Hepatocyte (in vitro differentiated cells): Measurements from ENCODE around the gene ZNF687. TPM values are rescaled to one million over a fixed set of nuclear protein-coding genes. Genes with fewer than 3 reads are reported as not detected.

Experiments
- DNase-seq: peaks from one replicate; pipeline ENCODE4 v3.0.0-alpha.2; 2016; ENCODE audit warnings: low spot score
- H2AFZ ChIP-seq: fragments of 200-600 bp; sonication (generic); 2 replicates; pipeline ENCODE4 v1.6.0; 2016; ENCODE audit warnings: antibody characterized with exemption, mild to moderate bottlenecking
- H3K27ac ChIP-seq: fragments of 200-600 bp; sonication (generic); 2 replicates; pipeline ENCODE4 v1.5.1; 2016; ENCODE audit warnings: mild to moderate bottlenecking
- H3K27me3 ChIP-seq: fragments of 200-600 bp; sonication (generic); 2 replicates; pipeline ENCODE4 v1.6.1; 2016
- H3K36me3 ChIP-seq: fragments of 200-600 bp; sonication (generic); replicated peaks from 2 replicates; pipeline ENCODE4 v1.5.1; 2016; ENCODE audit warnings: low read depth; ENCODE audit not compliant: insufficient read depth
- H3K4me1 ChIP-seq: fragments of 200-600 bp; sonication (generic); 2 replicates; pipeline ENCODE4 v1.5.1; 2016; ENCODE audit warnings: mild to moderate bottlenecking, moderate library complexity; ENCODE audit not compliant: insufficient read depth
- H3K4me2 ChIP-seq: fragments of 200-600 bp; sonication (generic); 2 replicates; pipeline ENCODE4 v1.6.0; 2016
- H3K4me3 ChIP-seq: fragments of 200-600 bp; sonication (generic); 2 replicates; pipeline ENCODE4 v1.5.1; 2016; ENCODE audit warnings: mild to moderate bottlenecking
- H3K79me2 ChIP-seq: fragments of 200-600 bp; sonication (generic); 2 replicates; pipeline ENCODE4 v1.6.0; 2017; ENCODE audit warnings: mild to moderate bottlenecking
- H3K9me2 ChIP-seq: fragments of 200-600 bp; sonication (generic); replicated peaks from 2 replicates; pipeline ENCODE4 v1.6.0; 2017; ENCODE audit warnings: mild to moderate bottlenecking; ENCODE audit not compliant: insufficient read depth
- H3K9me3 ChIP-seq: fragments of 200-600 bp; sonication (generic); 2 replicates; pipeline ENCODE4 v1.5.1; 2016; ENCODE audit warnings: low read depth, mild to moderate bottlenecking
- H4K20me1 ChIP-seq: fragments of 200-600 bp; sonication (generic); 2 replicates; pipeline ENCODE4 v1.6.0; 2016; ENCODE audit warnings: mild to moderate bottlenecking; ENCODE audit not compliant: insufficient read depth, poor library complexity, severe bottlenecking
- EZH2 ChIP-seq: fragments of 200-600 bp; sonication (generic); IDR thresholded peaks from 2 replicates; pipeline ENCODE4 v1.6.1; 2016; ENCODE audit warnings: antibody characterized with exemption, mild to moderate bottlenecking, borderline replicate concordance
- EZH2phosphoT487 ChIP-seq: fragments of 200-600 bp; sonication (generic); IDR thresholded peaks from one replicate; pipeline ENCODE4 v1.6.1; 2018; ENCODE audit warnings: antibody characterized with exemption, mild to moderate bottlenecking, low read depth, moderate library complexity; ENCODE audit not compliant: unreplicated experiment, severe bottlenecking
- WGBS: methylation state at CpG from one replicate; pipeline ENCODE4 v1.1.6; 2016; ENCODE audit warnings: low lambda C conversion rate; ENCODE audit errors: missing lambda C conversion rate; 5-methylcytosine and 5-hydroxymethylcytosine counted together
- polyA plus RNA-seq: library from polyadenylated mRNA; unstranded; fragments of >200 nt; fragmentation: Nextera tagmentation; extraction: Ambion mirVana; gene quantifications from 2 replicates; pipeline ENCODE4 v1.2.1, GENCODE V29; 2016
- total RNA-seq: library from RNA; depleted of rRNA; stranded (reverse); fragments of >200 nt; gene quantifications from 2 replicates; pipeline ENCODE4 v1.2.3, GENCODE V29; 2014
- TF ChIP-seq, protein P1 (sequence below): fragments of 200-600 bp; sonication (generic); IDR thresholded peaks from 2 replicates; pipeline ENCODE4 v1.5.1; 2016; ENCODE audit warnings: antibody characterized with exemption, mild to moderate bottlenecking; ENCODE audit not compliant: poor library complexity

The ZNF687 gene
- total and polyA plus RNA-seq, 2 experiments from 2014 or later: 3.6 to 19.9 TPM

DNA sequence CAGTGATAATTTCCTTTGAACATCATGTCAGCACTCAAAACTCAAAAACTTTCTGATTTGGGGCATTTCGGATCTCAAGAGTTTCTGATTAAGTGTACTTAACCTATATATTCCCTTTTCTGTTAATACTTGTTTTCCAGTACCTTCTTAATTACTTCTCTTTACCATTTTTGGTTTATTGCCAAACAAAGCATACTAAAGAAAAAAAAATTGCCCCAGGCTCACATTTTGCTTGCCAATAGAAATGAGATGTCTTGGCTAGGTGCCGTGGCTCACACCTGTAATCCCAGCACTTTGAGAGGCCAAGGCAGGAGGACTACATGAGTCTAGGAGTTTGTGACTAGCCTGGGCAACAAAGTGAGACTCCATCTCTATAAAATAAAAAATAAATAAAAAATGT, 22.7 kb upstream of the ZNF687 start:
- Histone ChIP-seq H3K9me3 (no peaks in the 10 kb centered on the region), H3K9me2 (no peaks in the 10 kb centered on the region), H3K4me3 (no peak overlapping the region), H3K27ac (no peak overlapping the region), H3K79me2 (peaks cover 68% of the 10 kb centered on the region), H3K4me1 (no peaks in the 10 kb centered on the region), H3K27me3 (no peaks in the 10 kb centered on the region), H2AFZ (no peak overlapping the region), H3K4me2 (no peak overlapping the region), H4K20me1 (no peaks in the 10 kb centered on the region), H3K36me3 (no peaks in the 10 kb centered on the region)
- TF ChIP-seq EZH2phosphoT487: no peak
- TF ChIP-seq, protein P1, sequence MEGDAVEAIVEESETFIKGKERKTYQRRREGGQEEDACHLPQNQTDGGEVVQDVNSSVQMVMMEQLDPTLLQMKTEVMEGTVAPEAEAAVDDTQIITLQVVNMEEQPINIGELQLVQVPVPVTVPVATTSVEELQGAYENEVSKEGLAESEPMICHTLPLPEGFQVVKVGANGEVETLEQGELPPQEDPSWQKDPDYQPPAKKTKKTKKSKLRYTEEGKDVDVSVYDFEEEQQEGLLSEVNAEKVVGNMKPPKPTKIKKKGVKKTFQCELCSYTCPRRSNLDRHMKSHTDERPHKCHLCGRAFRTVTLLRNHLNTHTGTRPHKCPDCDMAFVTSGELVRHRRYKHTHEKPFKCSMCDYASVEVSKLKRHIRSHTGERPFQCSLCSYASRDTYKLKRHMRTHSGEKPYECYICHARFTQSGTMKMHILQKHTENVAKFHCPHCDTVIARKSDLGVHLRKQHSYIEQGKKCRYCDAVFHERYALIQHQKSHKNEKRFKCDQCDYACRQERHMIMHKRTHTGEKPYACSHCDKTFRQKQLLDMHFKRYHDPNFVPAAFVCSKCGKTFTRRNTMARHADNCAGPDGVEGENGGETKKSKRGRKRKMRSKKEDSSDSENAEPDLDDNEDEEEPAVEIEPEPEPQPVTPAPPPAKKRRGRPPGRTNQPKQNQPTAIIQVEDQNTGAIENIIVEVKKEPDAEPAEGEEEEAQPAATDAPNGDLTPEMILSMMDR: no peak
- TF ChIP-seq EZH2: no peak
- no peak for DNase-seq
- WGBS: 97% methylated on average over 2 of the region's 2 CpGs

DNA sequence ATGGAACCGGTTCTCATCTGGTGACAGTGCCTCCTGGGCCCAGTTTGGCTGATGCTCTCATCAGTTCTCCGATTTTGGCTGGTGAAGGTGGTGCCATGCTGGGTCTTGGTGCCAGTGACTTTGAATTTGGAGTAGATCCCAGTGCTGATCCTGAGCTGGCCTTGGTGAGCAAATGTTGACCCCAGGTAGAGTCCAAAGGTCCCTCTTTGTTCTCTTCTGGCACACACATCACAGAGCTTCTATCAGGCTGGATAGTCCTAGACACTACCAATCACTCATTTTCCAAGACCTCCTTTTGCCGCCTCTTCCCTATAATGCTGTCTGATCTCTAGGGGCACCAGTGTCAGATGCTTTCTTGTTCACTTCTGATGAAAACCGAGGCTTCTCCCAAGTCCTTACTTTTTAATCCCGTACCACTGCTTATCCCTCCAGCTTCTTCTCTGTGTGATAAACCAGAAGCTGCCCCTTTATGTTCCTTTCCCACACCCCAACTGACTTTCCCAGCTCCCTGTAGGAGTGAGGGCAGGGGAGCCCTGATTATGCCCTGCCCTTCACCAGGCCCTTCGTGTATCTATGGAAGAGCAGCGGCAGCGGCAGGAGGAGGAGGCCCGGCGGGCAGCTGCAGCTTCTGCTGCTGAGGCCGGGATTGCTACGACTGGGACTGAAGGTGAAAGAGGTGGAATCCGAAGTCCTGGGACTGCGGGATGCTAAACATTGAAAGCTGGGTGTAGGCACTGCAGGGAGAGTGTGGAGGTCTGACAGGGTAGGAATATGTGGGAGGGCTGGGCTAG, 16.5 kb upstream of the ZNF687 start:
- Histone ChIP-seq H3K9me2 (no peaks in the 10 kb centered on the region), H3K36me3 (no peaks in the 10 kb centered on the region), H2AFZ (no peak overlapping the region), H4K20me1 (no peaks in the 10 kb centered on the region), H3K4me1 (no peaks in the 10 kb centered on the region), H3K4me3 (no peak overlapping the region), H3K4me2 (no peak overlapping the region), H3K9me3 (no peaks in the 10 kb centered on the region), H3K27ac (no peak overlapping the region), H3K79me2 (peaks cover 10% of the 10 kb centered on the region), H3K27me3 (no peaks in the 10 kb centered on the region)
- DNase-seq: no peak
- 90% methylated on average over 14 of the region's 14 CpGs for WGBS
- TF ChIP-seq EZH2 (no peak), EZH2phosphoT487 (no peak)
- TF ChIP-seq, protein P1: no peak

DNA sequence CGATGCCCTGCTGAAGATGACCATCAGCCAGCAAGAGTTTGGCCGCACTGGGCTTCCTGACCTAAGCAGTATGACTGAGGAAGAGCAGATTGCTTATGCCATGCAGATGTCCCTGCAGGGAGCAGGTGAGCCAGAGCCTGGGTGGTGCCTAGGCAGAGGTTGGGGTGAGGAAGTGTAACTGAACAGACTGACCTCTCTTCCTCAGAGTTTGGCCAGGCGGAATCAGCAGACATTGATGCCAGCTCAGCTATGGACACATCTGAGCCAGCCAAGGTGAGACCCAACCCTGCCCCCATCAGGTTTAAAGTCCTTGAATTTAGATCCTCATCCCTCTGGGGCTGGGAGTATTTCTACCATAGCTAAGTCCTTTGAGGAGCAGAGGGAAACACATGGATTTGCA, 15.8 kb upstream of the ZNF687 start:
- 98% methylated on average over 3 of the region's 3 CpGs for WGBS

More for the DNA sequence above, 15.8 kb upstream of the ZNF687 start:
- Histone ChIP-seq H3K79me2 (peaks cover 9% of the 10 kb centered on the region), H3K4me2 (no peak overlapping the region), H2AFZ (no peak overlapping the region), H3K9me2 (no peaks in the 10 kb centered on the region), H3K4me1 (no peaks in the 10 kb centered on the region), H3K36me3 (no peaks in the 10 kb centered on the region), H3K9me3 (no peaks in the 10 kb centered on the region), H3K4me3 (no peak overlapping the region), H3K27ac (no peak overlapping the region), H4K20me1 (no peaks in the 10 kb centered on the region), H3K27me3 (no peaks in the 10 kb centered on the region)
- TF ChIP-seq EZH2 (no peak), EZH2phosphoT487 (no peak)
- TF ChIP-seq, protein P1: no peak
- no peak for DNase-seq
